ENCODE data around the gene TULP4.

TULP4 gene

GRCh38 chr6:158559895-158560835, 247.9 kb downstream of the TULP4 start, which contains the start of gene TMEM181:
TSS of gene TMEM181 (plus strand) at chr6:158560091. CDS start at chr6:158560225, 134 bp downstream.
- DNase-seq (ENCODE audit: low spot score), result peak; percentile 83

- DNase-seq (ENCODE audit: low spot score), result no peak
These were observed 248.6 kb downstream of the TULP4 start for GRCh38 chr6:158560836-158561320.
